ENCODE data around the gene NIBAN1.

Gene NIBAN1

GRCh38 chr1:184974056-184974836, at the start of gene NIBAN1:
Gene NIBAN1, minus strand, starts transcription at chr1:184974508. Its CDS starts 152 bp downstream, at chr1:184974356.
- H3K4me3 ChIP-seq (ENCODE audit: low read length) = peak within 1 kb of the TSS; percentile 81
- DNase-seq (ENCODE audit: low read depth) = peak; percentile 67
- no peak for TF ChIP-seq CTCF (conservative IDR thresholded peaks at IDR 0.05; ENCODE audit: low read length)

- H3K4me3 ChIP-seq (ENCODE audit: low read length) = no peak overlapping the region
- no peak for TF ChIP-seq CTCF (conservative IDR thresholded peaks at IDR 0.05; ENCODE audit: low read length)
- DNase-seq (ENCODE audit: low read depth) = no peak
These were observed 43.7 kb upstream of the NIBAN1 start for GRCh38 chr1:185017966-185018365.

GRCh38 chr1:185017338-185017737, 43.0 kb upstream of the NIBAN1 start:
- DNase-seq (ENCODE audit: low read depth) = peak; percentile 88
- no peak overlapping the region for H3K4me3 ChIP-seq (ENCODE audit: low read length)
- no peak for TF ChIP-seq CTCF (conservative IDR thresholded peaks at IDR 0.05; ENCODE audit: low read length)

- no peak overlapping the region for H3K4me3 ChIP-seq (ENCODE audit: low read length)
- DNase-seq (ENCODE audit: low read depth) = peak; percentile 9
- no peak for TF ChIP-seq CTCF (conservative IDR thresholded peaks at IDR 0.05; ENCODE audit: low read length)
These were observed 42.6 kb upstream of the NIBAN1 start for GRCh38 chr1:185016880-185017279.

- no peak for TF ChIP-seq CTCF (conservative IDR thresholded peaks at IDR 0.05; ENCODE audit: low read length)
- DNase-seq (ENCODE audit: low read depth) = no peak
- no peak overlapping the region for H3K4me3 ChIP-seq (ENCODE audit: low read length)
These were observed 41.3 kb upstream of the NIBAN1 start for GRCh38 chr1:185015631-185016030.

- H3K4me3 ChIP-seq (ENCODE audit: low read length) = no peak overlapping the region
- no peak for TF ChIP-seq CTCF (conservative IDR thresholded peaks at IDR 0.05; ENCODE audit: low read length)
- DNase-seq (ENCODE audit: low read depth) = no peak
These were observed 40.6 kb upstream of the NIBAN1 start for GRCh38 chr1:185014941-185015340.

GRCh38 chr1:185010361-185010760, 36.1 kb upstream of the NIBAN1 start:
- no peak for DNase-seq (ENCODE audit: low read depth)
- H3K4me3 ChIP-seq (ENCODE audit: low read length) = no peak overlapping the region
- TF ChIP-seq CTCF (conservative IDR thresholded peaks at IDR 0.05; ENCODE audit: low read length) = no peak
